SJCRH30 (cell line): ENCODE measurements around the gene KRTAP12-4. TPM values are rescaled to one million over a fixed set of nuclear protein-coding genes. Genes with fewer than 3 reads are reported as not detected.
"Not testable (repeated sequence)": the region's sequence is repeated elsewhere in the genome, so short reads cannot be mapped to it uniquely, and the experiment has no call there.

Experiments
- DNase-seq, 2 experiments: peaks; one replicate each; pipeline ENCODE4 v3.0.0-alpha.2; 2015 to 2020
- H3K27ac ChIP-seq: fragments of 250-450 bp; sonication (Bioruptor Pico); 2 replicates; pipeline ENCODE4 v1.5.1; 2020; ENCODE audit warnings: mild to moderate bottlenecking, moderate library complexity
- H3K27me3 ChIP-seq: fragments of 250-450 bp; sonication (Bioruptor Pico); 2 replicates; pipeline ENCODE4 v1.5.1; 2020; ENCODE audit warnings: mild to moderate bottlenecking, moderate library complexity
- H3K36me3 ChIP-seq: fragments of 250-450 bp; sonication (Bioruptor Pico); 2 replicates; pipeline ENCODE4 v1.5.1; 2020; ENCODE audit warnings: mild to moderate bottlenecking, moderate library complexity
- H3K4me1 ChIP-seq: fragments of 250-450 bp; sonication (Bioruptor Pico); 2 replicates; pipeline ENCODE4 v1.5.1; 2020; ENCODE audit warnings: mild to moderate bottlenecking, moderate library complexity
- H3K4me3 ChIP-seq: fragments of 250-450 bp; sonication (Bioruptor Pico); 2 replicates; pipeline ENCODE4 v1.5.1; 2020; ENCODE audit warnings: mild to moderate bottlenecking, moderate library complexity
- H3K9me3 ChIP-seq: fragments of 250-450 bp; sonication (Bioruptor Pico); replicated peaks from 2 replicates; pipeline ENCODE4 v1.5.1; 2020; ENCODE audit warnings: mild to moderate bottlenecking, moderate library complexity
- total RNA-seq: library from RNA; depleted of rRNA; stranded (reverse); fragments of >200 nt; shearing (Covaris generic); gene quantifications from 2 replicates; pipeline ENCODE4 v1.2.3, GENCODE V29; 2014

Gene KRTAP12-4
- total RNA-seq, 1 experiment from 2014 or later, result not detected

GRCh38 chr21:44638506-44639330, 15.7 kb downstream of the KRTAP12-4 start:
- not testable (repeated sequence) for H3K4me1 ChIP-seq, H3K36me3 ChIP-seq, H3K27ac ChIP-seq, DNase-seq, H3K9me3 ChIP-seq, H3K27me3 ChIP-seq, H3K4me3 ChIP-seq

- not testable (repeated sequence) for H3K36me3 ChIP-seq, DNase-seq, H3K9me3 ChIP-seq, H3K4me3 ChIP-seq, H3K27ac ChIP-seq, H3K27me3 ChIP-seq, H3K4me1 ChIP-seq
Observed at GRCh38 chr21:44637851-44638348, 16.6 kb downstream of the KRTAP12-4 start.

- DNase-seq, result no peak
- no peak within 1 kb of the TSS for H3K27ac ChIP-seq
- H3K4me3 ChIP-seq, result no peak within 1 kb of the TSS
- no peaks in the 10 kb centered on the region; the same call in 1 of the 2 replicates for H3K9me3 ChIP-seq
- no peaks in the 10 kb centered on the region for H3K36me3 ChIP-seq
- no peaks in the 10 kb centered on the region for H3K27me3 ChIP-seq
- no peaks in the 10 kb centered on the region for H3K4me1 ChIP-seq
Observed at GRCh38 chr21:44637018-44637850, 17.2 kb downstream of the KRTAP12-4 start, which contains the start of gene KRTAP10-10. KRTAP10-10 (plus strand) TSS chr21:44637356; CDS start chr21:44637418, 62 bp downstream.

DNA sequence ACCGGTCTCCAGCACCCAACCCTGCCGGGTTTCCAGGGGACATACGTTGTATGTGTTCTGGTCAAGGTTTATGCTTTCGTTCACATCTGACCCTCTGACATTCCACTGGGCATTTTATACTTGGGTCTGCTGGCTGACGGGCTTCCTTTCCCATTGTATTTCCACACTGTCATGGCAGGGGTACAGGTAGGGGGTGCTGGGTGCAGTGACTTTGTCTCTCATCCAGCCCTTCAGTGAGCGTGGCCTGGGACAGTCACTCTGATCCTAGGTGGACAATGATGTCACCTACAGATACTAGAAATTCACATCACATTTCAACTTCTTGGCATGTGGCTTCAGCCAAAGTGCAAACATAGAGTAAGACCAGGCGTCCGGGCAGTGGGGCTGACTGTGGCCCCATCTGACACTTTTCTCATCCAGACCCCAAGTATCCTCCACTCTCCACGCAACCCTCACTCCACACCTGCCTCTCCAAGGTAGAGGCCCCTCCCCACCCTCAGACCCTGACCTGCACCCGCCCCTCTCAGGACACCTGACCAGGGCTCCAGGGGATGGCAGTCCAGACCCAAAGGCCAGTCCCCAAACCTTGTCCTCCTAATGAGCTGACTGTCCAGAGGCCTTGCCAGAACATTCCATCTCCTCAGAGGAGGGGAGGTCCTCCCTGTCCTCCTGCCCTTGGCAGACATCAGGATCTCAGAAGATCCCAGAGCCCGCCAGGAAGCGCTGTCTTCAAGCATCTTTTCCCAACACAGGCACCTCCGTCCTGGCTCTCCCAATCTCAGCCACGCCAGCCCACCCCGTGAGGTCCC, 18.0 kb downstream of the KRTAP12-4 start:
- H3K27ac ChIP-seq, result no peak overlapping the region
- H3K4me3 ChIP-seq, result no peak overlapping the region
- no peaks in the 10 kb centered on the region for H3K36me3 ChIP-seq
- no peak for DNase-seq
- no peaks in the 10 kb centered on the region; the same call in 1 of the 2 replicates for H3K9me3 ChIP-seq
- H3K4me1 ChIP-seq, result no peaks in the 10 kb centered on the region
- H3K27me3 ChIP-seq, result no peaks in the 10 kb centered on the region

- no peak overlapping the region for H3K4me3 ChIP-seq
- H3K36me3 ChIP-seq, result no peaks in the 10 kb centered on the region
- no peak for DNase-seq
- H3K27me3 ChIP-seq, result no peaks in the 10 kb centered on the region
- H3K9me3 ChIP-seq, result no peaks in the 10 kb centered on the region; the same call in 1 of the 2 replicates
- H3K27ac ChIP-seq, result no peak overlapping the region
- H3K4me1 ChIP-seq, result no peaks in the 10 kb centered on the region
Observed at GRCh38 chr21:44632067-44632466, 22.4 kb downstream of the KRTAP12-4 start.

DNA sequence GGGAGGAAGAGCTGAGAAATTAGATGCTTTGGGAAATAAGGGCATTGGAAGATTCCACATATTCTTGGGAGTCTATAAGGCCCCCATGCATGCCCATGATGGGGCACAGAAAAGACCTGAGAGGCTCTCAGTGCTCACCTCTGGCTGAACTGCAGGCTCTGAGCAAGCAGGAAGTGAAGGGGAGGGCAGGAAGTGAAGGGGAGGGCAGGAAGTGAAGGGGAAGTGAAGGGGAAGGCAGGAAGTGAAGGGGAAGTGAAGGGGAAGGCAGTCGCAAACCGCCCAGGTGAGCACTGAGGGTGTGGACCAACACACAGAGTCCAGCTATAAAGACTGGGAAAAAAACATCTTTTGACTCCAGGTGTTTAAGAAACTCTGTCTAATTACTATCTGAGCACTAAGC, 24.0 kb downstream of the KRTAP12-4 start:
- Histone ChIP-seq H3K27me3 (no peaks in the 10 kb centered on the region), H3K4me1 (no peaks in the 10 kb centered on the region), H3K4me3 (no peak overlapping the region), H3K27ac (no peak overlapping the region), H3K9me3 (no peaks in the 10 kb centered on the region; the same call in 1 of the 2 replicates), H3K36me3 (no peaks in the 10 kb centered on the region)
- DNase-seq, result no peak

DNA sequence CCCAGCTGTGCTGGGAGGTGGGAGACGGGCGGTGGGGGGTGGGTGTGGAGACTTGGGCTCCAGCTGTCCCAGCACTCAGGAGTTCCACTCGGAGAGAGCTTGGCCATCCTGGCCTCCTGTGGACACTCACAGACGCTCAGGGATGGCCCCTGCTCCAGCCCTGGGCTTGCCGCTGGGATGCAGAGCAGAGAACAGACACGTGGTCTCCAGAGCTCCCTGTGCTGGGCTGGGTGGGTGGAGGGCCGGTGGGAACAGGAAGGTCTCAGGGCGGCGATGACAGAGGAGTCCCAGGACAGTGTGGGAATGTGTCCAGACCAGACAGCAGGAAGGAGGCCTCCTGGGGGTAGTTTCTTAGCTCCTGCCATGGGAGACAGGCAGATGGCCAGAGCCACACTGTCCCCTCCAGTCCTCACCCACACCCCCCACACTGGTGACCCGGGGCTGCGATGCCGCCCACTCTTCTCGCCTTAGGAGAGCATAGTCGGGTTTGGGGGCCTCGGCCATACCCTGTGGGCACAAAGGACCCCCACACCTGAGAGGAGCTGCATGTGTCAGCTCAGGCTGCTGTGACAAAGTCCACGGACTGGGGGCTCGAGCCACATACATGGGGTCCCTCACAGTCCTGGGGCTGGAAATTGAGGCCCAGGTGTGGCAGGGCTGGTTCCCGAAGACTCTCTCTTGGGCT, 25.6 kb downstream of the KRTAP12-4 start:
- no peak overlapping the region for H3K27ac ChIP-seq
- no peaks in the 10 kb centered on the region for H3K27me3 ChIP-seq
- H3K9me3 ChIP-seq, result peaks cover 3% of the 10 kb centered on the region; the same call in 1 of the 2 replicates
- H3K4me1 ChIP-seq, result no peaks in the 10 kb centered on the region
- no peak overlapping the region for H3K4me3 ChIP-seq
- no peak for DNase-seq
- no peaks in the 10 kb centered on the region for H3K36me3 ChIP-seq

DNA sequence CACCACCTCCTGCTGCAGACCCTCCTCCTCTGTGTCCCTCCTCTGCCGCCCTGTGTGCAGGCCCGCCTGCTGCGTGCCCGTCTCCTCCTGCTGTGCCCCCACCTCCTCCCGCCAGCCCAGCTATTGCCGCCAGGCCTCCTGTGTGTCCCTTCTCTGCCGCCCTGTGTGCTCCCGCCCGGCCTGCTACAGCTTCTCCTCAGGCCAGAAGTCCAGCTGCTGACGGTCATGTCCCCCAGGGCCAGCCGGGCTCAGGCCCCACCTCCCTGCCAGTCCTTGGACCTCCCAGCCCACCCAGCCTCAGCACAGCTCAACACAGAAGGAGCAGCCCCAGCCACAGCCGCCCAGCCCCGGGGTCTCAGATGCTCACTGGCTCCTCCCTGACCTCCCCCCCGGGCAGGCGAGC, 26.6 kb downstream of the KRTAP12-4 start:
- not testable (repeated sequence) for DNase-seq, H3K27me3 ChIP-seq, H3K9me3 ChIP-seq, H3K4me1 ChIP-seq, H3K27ac ChIP-seq, H3K36me3 ChIP-seq, H3K4me3 ChIP-seq

- H3K27me3 ChIP-seq, DNase-seq, H3K9me3 ChIP-seq, H3K4me3 ChIP-seq, H3K4me1 ChIP-seq, H3K36me3 ChIP-seq, H3K27ac ChIP-seq: not testable (repeated sequence)
Observed at GRCh38 chr21:44627181-44627822, 27.2 kb downstream of the KRTAP12-4 start.

GRCh38 chr21:44626673-44627143, 27.8 kb downstream of the KRTAP12-4 start, which contains the start of gene KRTAP10-9:
KRTAP10-9 (plus strand) TSS chr21:44627093; CDS start chr21:44627172, 79 bp downstream.
- Histone ChIP-seq H3K27me3 (no peaks in the 10 kb centered on the region), H3K36me3 (no peaks in the 10 kb centered on the region), H3K4me1 (no peaks in the 10 kb centered on the region), H3K4me3 (no peak within 1 kb of the TSS), H3K27ac (no peak within 1 kb of the TSS), H3K9me3 (0 out of 2 replicates have a peak, but pooled peaks cover 3% of the 10 kb centered on the region)
- DNase-seq, result no peak

GRCh38 chr21:44626262-44626661, 28.2 kb downstream of the KRTAP12-4 start:
- Histone ChIP-seq H3K27me3 (no peaks in the 10 kb centered on the region), H3K4me1 (no peaks in the 10 kb centered on the region)
- no peak for DNase-seq

DNA sequence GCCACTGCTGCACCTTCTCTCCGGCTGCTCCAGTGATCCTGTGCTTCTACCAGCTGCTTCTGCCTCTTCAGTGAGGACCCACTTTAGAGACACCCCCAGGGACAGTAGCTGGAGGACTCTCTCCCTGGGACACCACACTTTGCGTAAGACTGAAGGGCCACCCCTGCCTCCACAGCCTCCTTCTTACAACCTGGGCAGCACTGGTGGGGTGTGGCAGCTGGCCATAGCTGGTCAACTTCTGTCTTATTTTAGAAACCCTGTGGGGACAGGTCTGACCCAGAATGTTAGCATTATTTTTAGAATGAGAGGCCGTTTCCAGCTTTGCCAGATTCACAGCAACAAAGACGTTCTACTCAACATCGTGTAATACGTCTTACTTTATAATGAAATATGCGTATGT, 28.7 kb downstream of the KRTAP12-4 start:
- no peak overlapping the region for H3K27ac ChIP-seq
- 0 out of 2 replicates have a peak, but pooled peaks cover 3% of the 10 kb centered on the region for H3K9me3 ChIP-seq
- no peak overlapping the region for H3K4me3 ChIP-seq
- H3K27me3 ChIP-seq, result no peaks in the 10 kb centered on the region
- DNase-seq, result no peak
- no peaks in the 10 kb centered on the region for H3K36me3 ChIP-seq
- no peaks in the 10 kb centered on the region for H3K4me1 ChIP-seq

More at GRCh38 chr21:44626262-44626661, 28.2 kb downstream of the KRTAP12-4 start:
- no peaks in the 10 kb centered on the region for H3K36me3 ChIP-seq
- H3K9me3 ChIP-seq, result 0 out of 2 replicates have a peak, but pooled peaks cover 3% of the 10 kb centered on the region
- H3K27ac ChIP-seq, result no peak overlapping the region
- H3K4me3 ChIP-seq, result no peak overlapping the region

- Histone ChIP-seq H3K27ac (no peak overlapping the region), H3K4me1 (no peaks in the 10 kb centered on the region)
Observed at GRCh38 chr21:44623575-44623974, 30.9 kb downstream of the KRTAP12-4 start.

More at GRCh38 chr21:44623575-44623974, 30.9 kb downstream of the KRTAP12-4 start:
- Histone ChIP-seq H3K9me3 (peaks cover 12% of the 10 kb centered on the region; the same call in 1 of the 2 replicates), H3K4me3 (no peak overlapping the region), H3K27me3 (no peaks in the 10 kb centered on the region), H3K36me3 (no peaks in the 10 kb centered on the region)
- DNase-seq, result no peak
